NCI-H2227 (cell line): Measurements from ENCODE around the gene GBP2.
A peak's percentile ranks its signal among the peaks of the same experiment; 100 is the strongest.

Source experiments
- DNase-seq: peaks from one replicate; lab custom pipeline; 2025; ENCODE audit not compliant: unreplicated experiment; lab: John Stamatoyannopoulos, UW

GBP2 gene

GRCh38 chr1:89125913-89126580 lies at the start of gene GBP2:
GBP2 (minus strand) TSS chr1:89126114; CDS start chr1:89121966, 4,148 bp downstream.
- DNase-seq: no peak

- no peak for DNase-seq
These were observed 48.6 kb upstream of the GBP2 start for GRCh38 chr1:89174491-89174890.

GRCh38 chr1:89172468-89173143 lies 46.7 kb upstream of the GBP2 start:
- DNase-seq: no peak

DNA sequence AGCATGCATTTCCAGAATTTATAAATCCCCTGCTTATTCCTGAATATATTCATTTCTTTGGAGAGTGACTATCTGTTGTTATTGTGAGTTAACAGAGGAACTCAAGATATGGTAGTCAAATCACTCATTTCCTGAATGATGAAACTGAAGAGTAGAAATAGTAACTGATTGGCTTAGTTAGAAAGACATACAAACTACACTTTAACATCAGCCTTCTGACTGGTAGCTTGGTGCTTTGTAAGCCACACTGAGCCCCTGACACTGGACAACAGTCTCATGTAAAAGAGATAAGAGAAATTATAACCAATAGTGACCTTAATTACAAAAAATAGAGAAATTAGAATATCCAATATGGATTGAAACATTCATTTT lies 45.1 kb upstream of the GBP2 start:
- no peak for DNase-seq

GRCh38 chr1:89170170-89171066 lies 44.5 kb upstream of the GBP2 start:
- DNase-seq: no peak

DNA sequence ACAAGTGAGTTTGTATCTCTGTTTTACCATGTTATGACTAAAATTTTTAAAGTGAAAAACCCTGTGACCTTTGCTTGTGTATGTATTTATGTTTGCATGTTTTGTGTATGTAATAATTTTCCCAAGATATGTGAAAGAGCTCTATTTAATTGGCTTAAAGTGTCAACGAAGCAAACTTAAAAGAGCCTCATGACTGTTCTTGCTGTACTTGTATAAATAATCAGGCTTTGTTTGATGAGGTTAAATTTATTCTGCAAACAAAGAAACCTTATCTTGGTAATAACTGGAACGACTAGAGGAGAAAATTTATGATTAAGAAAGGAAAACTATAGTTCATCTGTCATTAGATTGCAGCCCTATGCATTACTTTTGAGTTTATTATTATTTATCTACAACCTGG lies 43.3 kb upstream of the GBP2 start:
- DNase-seq: no peak

DNA sequence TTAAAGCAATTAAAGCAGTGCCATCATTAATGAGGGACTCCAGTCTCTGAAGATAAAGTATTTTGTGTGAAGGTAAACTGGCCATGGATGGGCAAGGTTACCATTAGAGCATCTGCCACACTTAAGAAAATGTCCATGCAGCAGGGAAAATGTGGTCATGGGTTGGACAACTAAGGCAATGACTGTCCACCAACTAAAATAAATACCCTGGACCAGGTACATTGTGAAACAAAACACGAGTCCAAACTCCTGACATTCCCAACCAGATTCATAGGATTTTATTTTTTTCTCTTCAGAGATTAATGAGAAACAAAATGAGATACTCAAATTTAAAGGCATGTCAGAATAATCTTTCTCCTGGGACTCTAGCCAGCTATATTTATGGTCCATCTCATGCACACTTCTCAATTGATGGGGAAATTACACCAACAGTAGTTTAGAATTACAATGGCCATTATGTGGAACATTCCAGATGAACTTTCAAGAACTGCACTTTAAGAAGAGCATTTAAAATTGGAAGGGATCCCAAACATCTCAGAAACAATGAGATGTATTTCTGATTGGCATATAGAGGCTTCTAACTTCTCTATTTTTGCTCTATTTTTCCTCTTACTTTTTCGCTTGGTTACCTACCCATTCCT lies 41.8 kb upstream of the GBP2 start:
- DNase-seq: no peak

GRCh38 chr1:89166705-89167104 lies 40.8 kb upstream of the GBP2 start:
- DNase-seq: no peak

GRCh38 chr1:89165811-89166210 lies 39.9 kb upstream of the GBP2 start:
- no peak for DNase-seq

DNA sequence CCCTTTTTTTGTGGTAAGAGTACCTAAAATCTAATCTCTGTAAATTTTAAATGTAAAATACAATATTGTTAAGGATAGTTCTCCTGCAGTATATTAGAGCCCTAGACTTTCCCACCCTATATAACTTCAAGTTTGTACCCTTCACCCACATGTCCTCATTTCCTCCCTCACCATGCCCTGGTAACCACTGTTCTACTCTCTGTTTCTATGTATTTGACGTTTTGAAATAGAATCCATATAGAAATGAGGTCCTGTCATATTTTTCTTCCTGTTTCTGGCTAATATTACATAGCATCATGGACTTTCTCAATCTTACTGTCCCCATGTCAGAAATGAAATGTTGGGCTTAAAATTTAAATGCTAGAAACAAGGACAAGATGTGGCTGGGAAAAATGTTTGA lies 25.1 kb upstream of the GBP2 start:
- DNase-seq: no peak

DNA sequence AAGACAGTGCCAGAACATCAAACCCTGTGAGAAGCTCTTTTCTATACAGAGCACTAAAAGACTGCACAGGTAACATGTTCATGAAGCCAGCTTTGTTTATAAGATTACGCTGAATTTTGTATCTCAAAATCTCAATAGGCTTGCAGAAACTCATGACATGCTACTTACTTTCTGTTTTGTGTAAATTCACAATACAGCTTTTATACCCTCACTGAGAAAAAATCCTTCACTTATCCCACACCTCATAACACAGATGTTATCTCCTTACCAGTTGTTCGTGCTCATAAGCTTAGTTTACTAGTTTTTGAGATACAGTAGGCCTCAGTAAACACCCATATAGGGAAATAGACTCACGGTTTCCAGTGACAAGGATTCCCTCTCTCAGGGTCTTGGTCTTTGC lies 24.1 kb upstream of the GBP2 start:
- DNase-seq: no peak

DNA sequence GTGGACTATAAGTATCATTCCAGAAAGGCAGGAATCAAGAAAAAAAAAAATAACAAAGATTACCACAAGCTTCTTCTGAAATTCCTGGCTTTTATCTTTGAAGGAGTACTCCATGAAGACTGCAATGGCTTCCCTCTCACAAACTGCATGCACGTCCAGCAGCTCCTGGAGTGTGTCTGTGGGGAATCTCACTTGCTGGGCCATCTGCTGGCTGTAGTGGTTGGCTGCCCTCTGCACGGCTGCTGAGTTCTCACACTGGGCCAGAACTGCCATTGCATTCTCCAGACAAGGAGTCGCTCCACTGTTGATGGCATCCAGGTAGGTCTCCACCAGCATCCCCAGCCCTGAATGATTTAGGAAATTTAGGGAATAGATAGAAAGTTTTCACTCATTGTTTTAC lies 23.3 kb upstream of the GBP2 start:
- DNase-seq: peak; percentile 2

DNA sequence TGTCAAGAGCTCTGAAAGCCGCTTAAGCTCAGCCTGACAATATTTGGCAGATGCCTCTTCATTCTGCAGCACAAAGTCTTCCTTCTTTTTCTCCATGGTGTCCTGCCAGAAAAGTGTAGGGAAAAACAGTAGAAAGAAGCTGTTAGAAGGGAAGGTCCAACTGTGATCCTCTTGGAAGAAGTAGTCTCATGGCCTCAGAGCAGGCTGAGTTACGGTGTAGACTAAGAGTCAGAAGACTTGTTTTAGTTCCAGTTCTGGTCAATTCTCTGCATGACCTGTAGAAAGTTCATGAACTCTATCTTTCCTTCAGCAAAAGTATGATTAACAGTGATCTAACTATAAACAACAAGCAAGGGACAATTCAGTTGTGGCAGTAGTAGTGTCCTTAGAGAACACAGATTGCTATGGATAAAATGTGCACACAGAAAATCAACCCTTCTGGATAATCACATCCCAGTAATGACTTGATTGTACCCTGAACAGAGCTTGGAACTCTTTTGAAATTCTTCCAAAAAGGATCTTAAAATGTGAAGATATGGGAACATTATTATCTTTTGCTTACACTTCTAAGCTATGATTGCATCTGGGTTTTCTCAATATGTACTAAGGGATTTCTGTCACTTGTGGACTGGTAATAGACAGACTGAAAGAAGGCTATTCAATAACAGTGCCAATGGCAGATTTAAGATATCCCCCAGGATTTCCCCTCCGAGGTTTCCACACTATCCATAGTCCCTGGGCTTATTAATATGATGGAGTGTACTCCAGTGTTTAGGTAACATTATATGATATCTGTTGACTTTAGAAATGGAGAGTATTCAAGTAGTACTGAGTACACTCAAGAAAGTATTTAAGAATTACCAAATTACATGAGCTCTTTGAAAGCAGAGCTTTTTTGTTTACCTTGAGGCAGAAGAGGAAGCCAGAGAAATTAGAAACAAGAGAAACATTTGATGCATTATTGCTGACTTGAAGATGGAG lies 22.1 kb upstream of the GBP2 start:
- DNase-seq: no peak

DNA sequence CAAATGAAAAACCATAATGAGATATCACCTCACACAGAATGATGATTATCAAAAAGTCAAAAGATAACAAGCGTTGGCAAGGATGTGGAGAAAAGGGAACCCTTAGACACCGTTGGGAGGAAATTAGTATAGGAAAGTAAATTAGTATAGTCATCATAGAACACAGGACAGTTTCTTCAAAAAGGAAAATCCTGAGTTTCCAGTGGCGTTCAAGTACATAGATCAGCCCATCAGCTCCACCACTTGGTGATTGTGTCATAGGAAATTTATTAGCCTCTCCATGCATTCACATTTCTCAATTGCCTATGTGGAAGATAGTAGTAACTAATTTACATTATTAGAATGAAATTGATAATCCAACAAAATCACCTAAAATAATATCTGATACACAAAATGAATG lies 20.8 kb upstream of the GBP2 start:
- DNase-seq: no peak

DNA sequence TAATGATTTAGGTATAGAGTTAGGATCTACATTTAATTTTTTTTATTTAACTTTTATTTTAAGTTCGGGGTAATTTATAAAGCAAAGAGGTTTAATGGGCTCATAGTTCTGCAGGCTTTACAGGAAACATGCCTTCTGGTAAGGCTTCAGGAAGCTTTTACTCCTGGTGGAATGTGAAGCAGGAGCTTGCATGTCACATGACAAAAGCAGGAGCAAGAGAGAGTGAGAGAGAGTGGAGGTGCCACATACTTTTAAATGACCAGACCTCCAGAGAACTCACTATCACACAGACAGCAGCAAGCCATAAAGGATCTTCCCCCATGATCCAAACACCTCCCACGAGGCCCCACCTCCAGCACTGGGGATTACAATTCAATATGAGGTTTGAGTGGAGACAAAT lies 17.6 kb upstream of the GBP2 start:
- no peak for DNase-seq

GRCh38 chr1:89142160-89142559 lies 16.2 kb upstream of the GBP2 start:
- DNase-seq: no peak

DNA sequence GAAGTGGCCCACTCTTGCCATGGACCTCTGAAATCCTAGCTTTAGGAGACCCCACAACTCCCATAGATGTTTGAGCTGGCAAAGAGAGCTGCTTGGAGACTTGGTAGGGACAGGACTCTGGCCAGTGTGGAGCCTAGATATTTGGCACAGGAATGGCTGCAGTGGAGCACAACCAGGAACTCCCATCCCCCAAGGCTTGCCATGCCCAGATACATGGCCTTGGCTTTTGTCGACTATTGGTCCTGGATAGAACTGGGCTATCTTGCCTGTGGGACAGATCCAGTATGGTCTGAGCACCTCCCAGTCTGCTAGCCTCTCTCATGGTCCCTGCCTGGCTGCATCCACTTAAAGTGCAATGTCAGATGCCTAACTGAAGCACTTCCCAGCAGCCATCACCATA lies 7.8 kb upstream of the GBP2 start:
- DNase-seq: no peak

DNA sequence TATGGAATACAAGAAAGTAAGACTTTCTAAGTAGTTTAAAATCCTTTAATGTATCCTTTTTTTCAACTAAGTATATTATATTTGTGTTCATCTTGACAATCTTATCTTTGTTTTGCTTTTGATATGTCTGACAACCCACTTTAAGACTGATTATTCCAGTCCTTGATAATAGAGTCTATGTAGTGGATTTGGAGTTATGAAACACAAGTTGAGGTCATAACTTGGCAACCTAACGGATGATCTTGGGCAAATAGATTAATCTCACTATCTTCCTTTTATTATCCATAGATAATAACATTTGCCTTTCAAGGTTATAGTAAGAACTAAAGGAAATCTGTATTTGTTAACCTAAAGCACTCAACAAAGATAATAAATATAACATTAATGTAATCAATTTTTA lies 4.8 kb upstream of the GBP2 start:
- no peak for DNase-seq

DNA sequence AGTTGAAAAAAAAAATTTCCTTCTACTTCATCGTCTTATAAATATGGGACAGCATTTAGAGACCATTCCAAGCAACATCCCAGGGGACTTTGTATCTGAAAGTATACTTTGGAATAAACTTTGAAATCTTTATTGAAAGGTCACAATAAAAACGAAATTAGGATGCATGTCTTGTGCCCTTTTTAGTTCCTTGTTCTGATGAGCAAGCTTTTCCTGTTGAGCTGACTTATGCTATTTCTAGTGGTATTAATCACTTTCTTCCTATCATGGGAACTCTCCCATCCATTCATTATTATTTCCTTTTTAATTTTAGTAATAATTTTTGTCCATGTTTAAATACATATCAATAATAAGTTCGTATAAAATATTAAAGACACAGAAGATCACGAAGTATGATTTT lies 4.0 kb upstream of the GBP2 start:
- no peak for DNase-seq

- DNase-seq: peak; percentile 19
These were observed 2.1 kb upstream of the GBP2 start for GRCh38 chr1:89128003-89128458.
